Measurements from ENCODE around the gene MYNN.

MYNN gene

GRCh38 chr3:169750665-169751064, 22.5 kb upstream of the MYNN start:
- ChIA-PET CTCF (interaction anchor here (1.1 kb wide), 1 partner anchor 601 kb away, joined by 3 read pairs; no protein-coding TSS in a partner anchor), POLR2A (no interaction called here)
- TF ChIP-seq CTCF (IDR thresholded peaks at IDR 0.05; ENCODE audit: control extremely low read depth, extremely low read depth, low read depth, missing control alignments), result no peak
- DNase-seq (ENCODE audit: extremely low spot score), result no peak

GRCh38 chr3:169751875-169752274, 21.3 kb upstream of the MYNN start:
- no peak for DNase-seq (ENCODE audit: extremely low spot score)
- POLR2A ChIA-PET, result no interaction called here
- CTCF ChIA-PET, result interaction anchor here (1.1 to 1.6 kb wide), 2 partner anchors 10 to 603 kb away, joined by 3 to 4 read pairs; no protein-coding TSS in a partner anchor
- no peak for TF ChIP-seq CTCF (IDR thresholded peaks at IDR 0.05; ENCODE audit: control extremely low read depth, extremely low read depth, low read depth, missing control alignments)

- TF ChIP-seq CTCF (IDR thresholded peaks at IDR 0.05; ENCODE audit: control extremely low read depth, extremely low read depth, low read depth, missing control alignments), result no peak
- no peak for DNase-seq (ENCODE audit: extremely low spot score)
- CTCF ChIA-PET, result interaction anchor here (0.7 to 1.9 kb wide), 3 partner anchors 8 to 14 kb away, joined by 3 to 8 read pairs (median 3); no protein-coding TSS in a partner anchor
- POLR2A ChIA-PET, result no interaction called here
These were observed 18.5 kb upstream of the MYNN start for GRCh38 chr3:169754711-169755110.

- ChIA-PET CTCF (no interaction called here), POLR2A (no interaction called here)
- no peak for DNase-seq (ENCODE audit: extremely low spot score)
- no peak for TF ChIP-seq CTCF (IDR thresholded peaks at IDR 0.05; ENCODE audit: control extremely low read depth, extremely low read depth, low read depth, missing control alignments)
These were observed 17.7 kb upstream of the MYNN start for GRCh38 chr3:169755488-169755887.

- POLR2A ChIA-PET, result no interaction called here
- CTCF ChIA-PET, result no interaction called here
- DNase-seq (ENCODE audit: extremely low spot score), result no peak
- TF ChIP-seq CTCF (IDR thresholded peaks at IDR 0.05; ENCODE audit: control extremely low read depth, extremely low read depth, low read depth, missing control alignments), result no peak
These were observed 14.7 kb upstream of the MYNN start for GRCh38 chr3:169758359-169758994.

- DNase-seq (ENCODE audit: extremely low spot score), result no peak
- POLR2A ChIA-PET, result no interaction called here
- CTCF ChIA-PET, result no interaction called here
- TF ChIP-seq CTCF (IDR thresholded peaks at IDR 0.05; ENCODE audit: control extremely low read depth, extremely low read depth, low read depth, missing control alignments), result no peak
These were observed 13.9 kb upstream of the MYNN start for GRCh38 chr3:169759256-169759655.
